ENCODE data around the gene EIF3K.

Gene EIF3K

GRCh38 chr19:38650911-38651584 is 32.1 kb downstream of the EIF3K start:
- H3K4me3 ChIP-seq (ENCODE audit: low read depth, low read length): no peak overlapping the region
- TF ChIP-seq CTCF (IDR thresholded peaks at IDR 0.05; ENCODE audit: borderline replicate concordance, insufficient read depth, low read depth, low read length): no peak

- H3K4me3 ChIP-seq (ENCODE audit: low read depth, low read length): no peak overlapping the region
- TF ChIP-seq CTCF (IDR thresholded peaks at IDR 0.05; ENCODE audit: borderline replicate concordance, insufficient read depth, low read depth, low read length): no peak
Measured at GRCh38 chr19:38653028-38653571, 34.1 kb downstream of the EIF3K start.

- no peak overlapping the region for H3K4me3 ChIP-seq (ENCODE audit: low read depth, low read length)
- no peak for TF ChIP-seq CTCF (IDR thresholded peaks at IDR 0.05; ENCODE audit: borderline replicate concordance, insufficient read depth, low read depth, low read length)
Measured at GRCh38 chr19:38654628-38655055, 35.7 kb downstream of the EIF3K start.

- TF ChIP-seq CTCF (IDR thresholded peaks at IDR 0.05; ENCODE audit: borderline replicate concordance, insufficient read depth, low read depth, low read length): no peak
- H3K4me3 ChIP-seq (ENCODE audit: low read depth, low read length): no peak overlapping the region
Measured at GRCh38 chr19:38655148-38655824, 36.3 kb downstream of the EIF3K start.

GRCh38 chr19:38656171-38656981 is 37.4 kb downstream of the EIF3K start:
- no peak for TF ChIP-seq CTCF (IDR thresholded peaks at IDR 0.05; ENCODE audit: borderline replicate concordance, insufficient read depth, low read depth, low read length)
- no peak overlapping the region for H3K4me3 ChIP-seq (ENCODE audit: low read depth, low read length)

- no peak for TF ChIP-seq CTCF (IDR thresholded peaks at IDR 0.05; ENCODE audit: borderline replicate concordance, insufficient read depth, low read depth, low read length)
- no peak overlapping the region for H3K4me3 ChIP-seq (ENCODE audit: low read depth, low read length)
Measured at GRCh38 chr19:38657633-38658222, 38.7 kb downstream of the EIF3K start.

Data from GM12875 (cell line).